ENCODE measurements around the gene UGT1A5. TPM values are rescaled to one million over a fixed set of nuclear protein-coding genes. Genes with fewer than 3 reads are reported as not detected.

Gene UGT1A5
- total RNA-seq, 4 donors from 2014 or later, result 7.2 to 24.2 (median 15.0) TPM; not detected in 1

DNA sequence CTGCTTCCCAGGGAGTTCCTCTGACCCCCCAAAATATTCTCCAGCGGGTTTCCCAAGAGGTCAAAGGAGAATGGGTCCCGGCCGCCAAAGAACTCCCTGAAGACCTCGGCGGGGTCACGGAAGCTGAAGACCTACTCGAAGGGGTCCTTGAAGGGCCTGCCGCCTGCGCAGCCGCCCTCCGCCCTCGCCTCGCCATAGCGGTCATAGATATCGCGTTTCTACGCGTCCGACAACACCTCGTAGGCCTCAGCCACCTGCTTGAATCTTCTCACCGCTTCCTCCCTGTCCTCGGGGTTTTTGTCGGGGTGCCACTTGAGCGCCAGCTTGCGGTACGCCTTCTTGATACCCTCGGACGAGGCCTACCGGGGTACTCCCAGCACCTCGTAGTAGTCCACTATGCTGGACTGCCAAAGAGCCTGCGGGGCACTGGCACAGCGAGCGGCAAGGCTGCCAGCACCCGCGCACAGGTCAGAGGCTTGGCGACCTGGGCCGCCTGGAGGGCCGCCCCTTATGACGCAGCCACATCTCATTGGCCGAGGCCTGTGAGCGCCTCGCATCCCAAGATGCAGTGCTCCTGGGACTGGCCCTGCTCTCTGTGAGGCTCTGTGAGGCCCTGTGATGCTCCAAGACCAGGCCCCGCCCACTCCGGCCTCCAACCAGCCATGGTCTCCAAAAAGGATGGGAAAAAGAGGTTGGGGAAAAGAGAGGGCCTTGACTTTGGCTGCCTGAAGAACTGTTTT lies 42.3 kb downstream of the UGT1A5 start:
- Histone ChIP-seq H3K27me3 (no peaks in the 10 kb centered on the region), H3K4me3 (no peak overlapping the region), H3K36me3 (no peaks in the 10 kb centered on the region), H3K9me3 (peaks cover 0 to 4% (median 2%) of the 10 kb centered on the region in 4 donors), H3K27ac (no peak overlapping the region), H3K4me1 (peaks cover 0 to 14% (median 3%) of the 10 kb centered on the region in 4 donors)
- TF ChIP-seq, protein P1, sequence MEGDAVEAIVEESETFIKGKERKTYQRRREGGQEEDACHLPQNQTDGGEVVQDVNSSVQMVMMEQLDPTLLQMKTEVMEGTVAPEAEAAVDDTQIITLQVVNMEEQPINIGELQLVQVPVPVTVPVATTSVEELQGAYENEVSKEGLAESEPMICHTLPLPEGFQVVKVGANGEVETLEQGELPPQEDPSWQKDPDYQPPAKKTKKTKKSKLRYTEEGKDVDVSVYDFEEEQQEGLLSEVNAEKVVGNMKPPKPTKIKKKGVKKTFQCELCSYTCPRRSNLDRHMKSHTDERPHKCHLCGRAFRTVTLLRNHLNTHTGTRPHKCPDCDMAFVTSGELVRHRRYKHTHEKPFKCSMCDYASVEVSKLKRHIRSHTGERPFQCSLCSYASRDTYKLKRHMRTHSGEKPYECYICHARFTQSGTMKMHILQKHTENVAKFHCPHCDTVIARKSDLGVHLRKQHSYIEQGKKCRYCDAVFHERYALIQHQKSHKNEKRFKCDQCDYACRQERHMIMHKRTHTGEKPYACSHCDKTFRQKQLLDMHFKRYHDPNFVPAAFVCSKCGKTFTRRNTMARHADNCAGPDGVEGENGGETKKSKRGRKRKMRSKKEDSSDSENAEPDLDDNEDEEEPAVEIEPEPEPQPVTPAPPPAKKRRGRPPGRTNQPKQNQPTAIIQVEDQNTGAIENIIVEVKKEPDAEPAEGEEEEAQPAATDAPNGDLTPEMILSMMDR (IDR thresholded peaks at IDR 0.05), result no peak
- TF ChIP-seq POLR2A (IDR thresholded peaks at IDR 0.05), result no peak
- no peak for DNase-seq

- H3K27ac ChIP-seq, result peak overlapping the region in 2 of 4 donors; percentile 34 to 67
- no peaks in the 10 kb centered on the region for H3K36me3 ChIP-seq
- H3K9me3 ChIP-seq, result no peaks in the 10 kb centered on the region
- peaks cover 0 to 26% (median 3%) of the 10 kb centered on the region in 4 donors for H3K4me1 ChIP-seq
- TF ChIP-seq POLR2A (IDR thresholded peaks at IDR 0.05), result no peak
- TF ChIP-seq, protein P1 (IDR thresholded peaks at IDR 0.05), result no peak
- H3K27me3 ChIP-seq, result no peaks in the 10 kb centered on the region
- peak in 1 of 3 donors; percentile 58 for DNase-seq
- no peak overlapping the region for H3K4me3 ChIP-seq
Measured at GRCh38 chr2:233756429-233757081, 43.8 kb downstream of the UGT1A5 start.

DNA sequence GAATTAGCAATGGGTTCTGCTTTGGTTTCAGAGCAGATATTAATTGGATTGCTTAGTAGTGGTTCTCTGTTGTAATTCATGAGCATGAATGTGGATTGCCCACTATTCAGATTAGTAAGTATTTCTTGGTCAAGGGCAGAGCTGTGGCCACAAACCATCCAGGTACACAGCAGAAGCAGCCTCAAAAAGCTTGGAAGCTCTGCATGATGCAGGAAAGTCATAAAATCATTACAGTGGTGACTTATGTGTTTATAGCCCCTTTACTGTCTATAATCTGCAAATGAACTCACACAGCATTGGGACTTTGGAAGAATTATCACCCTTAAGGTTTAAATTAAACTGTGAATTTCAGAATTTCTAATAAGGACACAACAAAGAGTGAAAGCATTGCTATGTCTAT lies 45.4 kb downstream of the UGT1A5 start:
- peak overlapping the region in 3 of 4 donors; percentile 14 to 84 (median 34) for H3K27ac ChIP-seq
- no peak for DNase-seq

DNA sequence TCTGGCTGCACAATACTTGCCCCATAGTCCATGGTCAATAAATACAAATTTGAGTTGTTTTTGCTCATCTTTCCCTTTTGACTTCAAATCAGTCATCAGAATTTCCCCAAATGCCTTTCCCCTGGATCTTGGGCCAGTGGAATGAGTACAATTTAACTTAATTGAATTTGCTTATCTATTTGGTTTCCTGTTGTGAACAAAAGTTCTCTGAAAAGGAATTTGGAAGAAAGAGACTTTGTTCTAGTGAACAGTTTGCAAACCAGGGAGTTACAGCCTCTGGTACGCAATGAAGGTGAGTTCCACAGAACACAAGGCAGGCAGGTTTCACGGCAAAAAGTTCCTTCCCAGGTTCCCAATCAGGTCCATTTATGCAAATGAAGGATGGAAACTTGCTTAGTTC lies 46.1 kb downstream of the UGT1A5 start:
- H3K27me3 ChIP-seq, result no peaks in the 10 kb centered on the region
- H3K27ac ChIP-seq, result peak overlapping the region in 3 of 4 donors; percentile 14 to 84 (median 28)
- H3K9me3 ChIP-seq, result no peaks in the 10 kb centered on the region
- peaks cover 0 to 32% (median 3%) of the 10 kb centered on the region in 4 donors for H3K4me1 ChIP-seq
- H3K36me3 ChIP-seq, result no peaks in the 10 kb centered on the region
- TF ChIP-seq POLR2A (IDR thresholded peaks at IDR 0.05), result no peak
- TF ChIP-seq, protein P1 (IDR thresholded peaks at IDR 0.05), result no peak
- DNase-seq, result no peak
- no peak overlapping the region for H3K4me3 ChIP-seq

More for the DNA sequence above, 45.4 kb downstream of the UGT1A5 start:
- TF ChIP-seq POLR2A (IDR thresholded peaks at IDR 0.05), result no peak
- TF ChIP-seq, protein P1 (IDR thresholded peaks at IDR 0.05), result no peak
- Histone ChIP-seq H3K4me3 (peak overlapping the region in 1 of 4 donors; percentile 6), H3K4me1 (peaks cover 0 to 32% (median 3%) of the 10 kb centered on the region in 4 donors), H3K36me3 (no peaks in the 10 kb centered on the region), H3K27me3 (no peaks in the 10 kb centered on the region), H3K9me3 (no peaks in the 10 kb centered on the region)

DNA sequence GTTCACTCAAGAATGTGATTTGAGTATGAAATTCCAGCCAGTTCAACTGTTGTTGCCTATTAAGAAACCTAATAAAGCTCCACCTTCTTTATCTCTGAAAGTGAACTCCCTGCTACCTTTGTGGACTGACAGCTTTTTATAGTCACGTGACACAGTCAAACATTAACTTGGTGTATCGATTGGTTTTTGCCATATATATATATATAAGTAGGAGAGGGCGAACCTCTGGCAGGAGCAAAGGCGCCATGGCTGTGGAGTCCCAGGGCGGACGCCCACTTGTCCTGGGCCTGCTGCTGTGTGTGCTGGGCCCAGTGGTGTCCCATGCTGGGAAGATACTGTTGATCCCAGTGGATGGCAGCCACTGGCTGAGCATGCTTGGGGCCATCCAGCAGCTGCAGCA lies 47.3 kb downstream of the UGT1A5 start, which contains the start of gene UGT1A1:
TSS of gene UGT1A1 (plus strand) at position 228 of the 400 bp plus-strand sequence. CDS start at position 246, 18 bp downstream.
- H3K36me3 ChIP-seq, result no peaks in the 10 kb centered on the region
- no peak for DNase-seq
- no peak within 1 kb of the TSS for H3K4me3 ChIP-seq
- TF ChIP-seq, protein P1 (IDR thresholded peaks at IDR 0.05), result no peak
- TF ChIP-seq POLR2A (IDR thresholded peaks at IDR 0.05), result peak in 1 of 2 donors; percentile 13
- no peaks in the 10 kb centered on the region for H3K9me3 ChIP-seq
- peak within 1 kb of the TSS in 3 of 4 donors; percentile 27 to 84 (median 31) for H3K27ac ChIP-seq
- H3K4me1 ChIP-seq, result peaks cover 0 to 32% (median 3%) of the 10 kb centered on the region in 4 donors
- no peaks in the 10 kb centered on the region for H3K27me3 ChIP-seq
